ENCODE measurements around the gene GALNTL6. TPM values are rescaled to one million over a fixed set of nuclear protein-coding genes. Genes with fewer than 3 reads are reported as not detected.

Gene GALNTL6
- total and polyA plus RNA-seq, 9 of the 15 experiments (the other 6 are each of a cell fraction or from before 2014, with no cell fraction given): 0.18 to 0.50 (median 0.29) TPM

DNA sequence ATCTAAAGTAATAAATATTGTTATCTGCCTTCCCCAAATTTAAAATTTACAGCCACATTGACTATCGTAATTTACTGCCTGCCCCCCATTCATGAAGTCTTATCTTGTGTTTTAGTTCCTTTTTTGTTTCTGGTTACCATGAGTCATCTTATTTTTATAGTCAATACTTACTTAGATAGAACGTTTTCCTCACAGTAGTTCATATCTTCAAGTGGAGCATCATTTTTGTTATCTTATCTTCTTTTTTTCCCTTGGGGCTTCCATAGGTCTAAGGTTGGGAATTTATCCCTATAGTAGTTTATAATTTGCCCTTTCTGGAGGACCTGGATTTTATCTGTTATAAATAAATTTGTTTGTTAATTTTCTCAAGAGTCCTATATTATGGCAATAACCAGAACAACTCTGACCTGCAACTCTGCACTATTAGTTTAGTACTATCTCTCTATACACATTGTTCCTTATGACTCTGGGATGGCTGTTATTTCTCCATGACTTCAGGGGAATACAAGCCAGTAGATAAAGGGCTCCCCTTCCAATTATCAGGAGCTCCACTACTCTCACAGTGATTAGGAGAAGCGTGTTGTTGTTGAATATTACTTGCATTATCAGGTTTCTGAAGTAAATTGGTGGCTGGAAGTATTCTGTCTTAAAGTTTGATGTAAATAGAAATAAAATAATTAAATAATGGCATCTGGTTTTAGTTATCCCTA lies 330.6 kb downstream of the GALNTL6 start (continued):
- TF ChIP-seq CEBPB (tag; IDR thresholded peaks at IDR 0.05) (no peak), RNF2 (IDR thresholded peaks at IDR 0.05) (no peak), GATA2 (CRISPR knock-in tag; IDR thresholded peaks at IDR 0.05) (no peak), ZNF324 (CRISPR knock-in tag; IDR thresholded peaks at IDR 0.05) (no peak), POLR2AphosphoS5 (IDR thresholded peaks at IDR 0.05; ENCODE audit: control insufficient read depth, insufficient read depth, low read depth, low read length) (no peak; the same call in 1 of the 2 replicates), TAL1 (IDR thresholded peaks at IDR 0.05) (peak; percentile 29), NONO (IDR thresholded peaks at IDR 0.05; ENCODE audit: low read depth in 2 of 2, low read length in 1 of 2) (no peak), LEF1 (IDR thresholded peaks at IDR 0.05) (peak; percentile 63; the same call in 1 of the 2 replicates), ZNF583 (CRISPR knock-in tag; IDR thresholded peaks at IDR 0.05) (no peak), ZNF311 (CRISPR knock-in tag; IDR thresholded peaks at IDR 0.05) (no peak), TOE1 (IDR thresholded peaks at IDR 0.05; ENCODE audit: borderline replicate concordance) (no peak), TOE1 (CRISPR knock-in tag; IDR thresholded peaks at IDR 0.05; ENCODE audit: borderline replicate concordance, low read depth) (no peak), MECOM (CRISPR knock-in tag; IDR thresholded peaks at IDR 0.05) (0 out of 2 replicates have a peak, but pooled peaks have one; percentile 65)
- TF ChIP-seq, protein P1, sequence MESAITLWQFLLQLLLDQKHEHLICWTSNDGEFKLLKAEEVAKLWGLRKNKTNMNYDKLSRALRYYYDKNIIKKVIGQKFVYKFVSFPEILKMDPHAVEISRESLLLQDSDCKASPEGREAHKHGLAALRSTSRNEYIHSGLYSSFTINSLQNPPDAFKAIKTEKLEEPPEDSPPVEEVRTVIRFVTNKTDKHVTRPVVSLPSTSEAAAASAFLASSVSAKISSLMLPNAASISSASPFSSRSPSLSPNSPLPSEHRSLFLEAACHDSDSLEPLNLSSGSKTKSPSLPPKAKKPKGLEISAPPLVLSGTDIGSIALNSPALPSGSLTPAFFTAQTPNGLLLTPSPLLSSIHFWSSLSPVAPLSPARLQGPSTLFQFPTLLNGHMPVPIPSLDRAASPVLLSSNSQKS (CRISPR knock-in tag; IDR thresholded peaks at IDR 0.05): no peak
- TF ChIP-seq, protein P2, sequence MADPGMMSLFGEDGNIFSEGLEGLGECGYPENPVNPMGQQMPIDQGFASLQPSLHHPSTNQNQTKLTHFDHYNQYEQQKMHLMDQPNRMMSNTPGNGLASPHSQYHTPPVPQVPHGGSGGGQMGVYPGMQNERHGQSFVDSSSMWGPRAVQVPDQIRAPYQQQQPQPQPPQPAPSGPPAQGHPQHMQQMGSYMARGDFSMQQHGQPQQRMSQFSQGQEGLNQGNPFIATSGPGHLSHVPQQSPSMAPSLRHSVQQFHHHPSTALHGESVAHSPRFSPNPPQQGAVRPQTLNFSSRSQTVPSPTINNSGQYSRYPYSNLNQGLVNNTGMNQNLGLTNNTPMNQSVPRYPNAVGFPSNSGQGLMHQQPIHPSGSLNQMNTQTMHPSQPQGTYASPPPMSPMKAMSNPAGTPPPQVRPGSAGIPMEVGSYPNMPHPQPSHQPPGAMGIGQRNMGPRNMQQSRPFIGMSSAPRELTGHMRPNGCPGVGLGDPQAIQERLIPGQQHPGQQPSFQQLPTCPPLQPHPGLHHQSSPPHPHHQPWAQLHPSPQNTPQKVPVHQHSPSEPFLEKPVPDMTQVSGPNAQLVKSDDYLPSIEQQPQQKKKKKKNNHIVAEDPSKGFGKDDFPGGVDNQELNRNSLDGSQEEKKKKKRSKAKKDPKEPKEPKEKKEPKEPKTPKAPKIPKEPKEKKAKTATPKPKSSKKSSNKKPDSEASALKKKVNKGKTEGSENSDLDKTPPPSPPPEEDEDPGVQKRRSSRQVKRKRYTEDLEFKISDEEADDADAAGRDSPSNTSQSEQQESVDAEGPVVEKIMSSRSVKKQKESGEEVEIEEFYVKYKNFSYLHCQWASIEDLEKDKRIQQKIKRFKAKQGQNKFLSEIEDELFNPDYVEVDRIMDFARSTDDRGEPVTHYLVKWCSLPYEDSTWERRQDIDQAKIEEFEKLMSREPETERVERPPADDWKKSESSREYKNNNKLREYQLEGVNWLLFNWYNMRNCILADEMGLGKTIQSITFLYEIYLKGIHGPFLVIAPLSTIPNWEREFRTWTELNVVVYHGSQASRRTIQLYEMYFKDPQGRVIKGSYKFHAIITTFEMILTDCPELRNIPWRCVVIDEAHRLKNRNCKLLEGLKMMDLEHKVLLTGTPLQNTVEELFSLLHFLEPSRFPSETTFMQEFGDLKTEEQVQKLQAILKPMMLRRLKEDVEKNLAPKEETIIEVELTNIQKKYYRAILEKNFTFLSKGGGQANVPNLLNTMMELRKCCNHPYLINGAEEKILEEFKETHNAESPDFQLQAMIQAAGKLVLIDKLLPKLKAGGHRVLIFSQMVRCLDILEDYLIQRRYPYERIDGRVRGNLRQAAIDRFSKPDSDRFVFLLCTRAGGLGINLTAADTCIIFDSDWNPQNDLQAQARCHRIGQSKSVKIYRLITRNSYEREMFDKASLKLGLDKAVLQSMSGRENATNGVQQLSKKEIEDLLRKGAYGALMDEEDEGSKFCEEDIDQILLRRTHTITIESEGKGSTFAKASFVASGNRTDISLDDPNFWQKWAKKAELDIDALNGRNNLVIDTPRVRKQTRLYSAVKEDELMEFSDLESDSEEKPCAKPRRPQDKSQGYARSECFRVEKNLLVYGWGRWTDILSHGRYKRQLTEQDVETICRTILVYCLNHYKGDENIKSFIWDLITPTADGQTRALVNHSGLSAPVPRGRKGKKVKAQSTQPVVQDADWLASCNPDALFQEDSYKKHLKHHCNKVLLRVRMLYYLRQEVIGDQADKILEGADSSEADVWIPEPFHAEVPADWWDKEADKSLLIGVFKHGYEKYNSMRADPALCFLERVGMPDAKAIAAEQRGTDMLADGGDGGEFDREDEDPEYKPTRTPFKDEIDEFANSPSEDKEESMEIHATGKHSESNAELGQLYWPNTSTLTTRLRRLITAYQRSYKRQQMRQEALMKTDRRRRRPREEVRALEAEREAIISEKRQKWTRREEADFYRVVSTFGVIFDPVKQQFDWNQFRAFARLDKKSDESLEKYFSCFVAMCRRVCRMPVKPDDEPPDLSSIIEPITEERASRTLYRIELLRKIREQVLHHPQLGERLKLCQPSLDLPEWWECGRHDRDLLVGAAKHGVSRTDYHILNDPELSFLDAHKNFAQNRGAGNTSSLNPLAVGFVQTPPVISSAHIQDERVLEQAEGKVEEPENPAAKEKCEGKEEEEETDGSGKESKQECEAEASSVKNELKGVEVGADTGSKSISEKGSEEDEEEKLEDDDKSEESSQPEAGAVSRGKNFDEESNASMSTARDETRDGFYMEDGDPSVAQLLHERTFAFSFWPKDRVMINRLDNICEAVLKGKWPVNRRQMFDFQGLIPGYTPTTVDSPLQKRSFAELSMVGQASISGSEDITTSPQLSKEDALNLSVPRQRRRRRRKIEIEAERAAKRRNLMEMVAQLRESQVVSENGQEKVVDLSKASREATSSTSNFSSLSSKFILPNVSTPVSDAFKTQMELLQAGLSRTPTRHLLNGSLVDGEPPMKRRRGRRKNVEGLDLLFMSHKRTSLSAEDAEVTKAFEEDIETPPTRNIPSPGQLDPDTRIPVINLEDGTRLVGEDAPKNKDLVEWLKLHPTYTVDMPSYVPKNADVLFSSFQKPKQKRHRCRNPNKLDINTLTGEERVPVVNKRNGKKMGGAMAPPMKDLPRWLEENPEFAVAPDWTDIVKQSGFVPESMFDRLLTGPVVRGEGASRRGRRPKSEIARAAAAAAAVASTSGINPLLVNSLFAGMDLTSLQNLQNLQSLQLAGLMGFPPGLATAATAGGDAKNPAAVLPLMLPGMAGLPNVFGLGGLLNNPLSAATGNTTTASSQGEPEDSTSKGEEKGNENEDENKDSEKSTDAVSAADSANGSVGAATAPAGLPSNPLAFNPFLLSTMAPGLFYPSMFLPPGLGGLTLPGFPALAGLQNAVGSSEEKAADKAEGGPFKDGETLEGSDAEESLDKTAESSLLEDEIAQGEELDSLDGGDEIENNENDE (IDR thresholded peaks at IDR 0.05; ENCODE audit: low read depth, low read length): no peak

Data from K562 (cell line).